SH-SY5Y (cell line): Measurements from ENCODE around the gene ZC2HC1C.

Source experiments
- GATA2 ChIP-seq: IDR thresholded peaks from 2 replicates; pipeline ENCODE4 v1.6.1; 2011; ENCODE audit warnings: mild to moderate bottlenecking, low read depth, low read length
- GATA3 ChIP-seq: IDR thresholded peaks from 2 replicates; pipeline ENCODE4 v1.6.1; 2011; ENCODE audit warnings: low read depth, mild to moderate bottlenecking, low read length, moderate library complexity

- no peak for TF ChIP-seq GATA2
- TF ChIP-seq GATA3, result no peak
Observed at GRCh38 chr14:75077794-75078193, 8.4 kb downstream of the ZC2HC1C start.
